GM19438 (cell line): ENCODE data around the gene GSTA5.
"Not testable (repeated sequence)": the region's sequence is repeated elsewhere in the genome, so short reads cannot be mapped to it uniquely, and the experiment has no call there.

Experiments
- ATAC-seq: cut with Tn5 transposase; IDR thresholded peaks from one replicate; pipeline ENCODE4 v1.9.1; 2021; ENCODE audit warnings: low read depth; ENCODE audit not compliant: unreplicated experiment

GSTA5 gene

GRCh38 chr6:52839124-52840055 is 1.2 kb downstream of the GSTA5 start:
- no peak for ATAC-seq

GRCh38 chr6:52834481-52834880 is 6.1 kb downstream of the GSTA5 start:
- no peak for ATAC-seq

- not testable (repeated sequence) for ATAC-seq
Observed at GRCh38 chr6:52830869-52831268, 9.7 kb downstream of the GSTA5 start.

- ATAC-seq, result no peak
Observed at GRCh38 chr6:52829046-52829817, 11.4 kb downstream of the GSTA5 start.

GRCh38 chr6:52828621-52829020 is 12.0 kb downstream of the GSTA5 start:
- ATAC-seq, result not testable (repeated sequence)

GRCh38 chr6:52827073-52827783 is 13.4 kb downstream of the GSTA5 start:
- not testable (repeated sequence) for ATAC-seq

- no peak for ATAC-seq
Observed at GRCh38 chr6:52826513-52826912, 14.1 kb downstream of the GSTA5 start.

- ATAC-seq, result not testable (repeated sequence)
Observed at GRCh38 chr6:52825900-52826459, 14.6 kb downstream of the GSTA5 start.

- ATAC-seq, result not testable (repeated sequence)
Observed at GRCh38 chr6:52825270-52825793, 15.3 kb downstream of the GSTA5 start.

- no peak for ATAC-seq
Observed at GRCh38 chr6:52821842-52822241, 18.8 kb downstream of the GSTA5 start.

- no peak for ATAC-seq
Observed at GRCh38 chr6:52820198-52820597, 20.4 kb downstream of the GSTA5 start.

GRCh38 chr6:52815167-52816092 is 25.2 kb downstream of the GSTA5 start:
- ATAC-seq, result peak; percentile 91

GRCh38 chr6:52814545-52814944 is 26.1 kb downstream of the GSTA5 start:
- not testable (repeated sequence) for ATAC-seq

GRCh38 chr6:52809777-52810176 is 30.8 kb downstream of the GSTA5 start:
- ATAC-seq, result not testable (repeated sequence)

- no peak for ATAC-seq
Observed at GRCh38 chr6:52808660-52809059, 32.0 kb downstream of the GSTA5 start.

GRCh38 chr6:52803668-52804255 is 36.9 kb downstream of the GSTA5 start, which contains the start of gene GSTA1:
Gene GSTA1 (minus strand): TSS chr6:52803816. CDS start chr6:52799267, 4,549 bp downstream.
- ATAC-seq, result not testable (repeated sequence)

GRCh38 chr6:52802806-52803205 is 37.8 kb downstream of the GSTA5 start:
- ATAC-seq, result no peak

GRCh38 chr6:52801188-52801841 is 39.3 kb downstream of the GSTA5 start:
- ATAC-seq, result no peak
